ENCODE results near the gene CD79A.
"Not testable (repeated sequence)": the region's sequence is repeated elsewhere in the genome, so short reads cannot be mapped to it uniquely, and the experiment has no call there.

The CD79A gene

DNA sequence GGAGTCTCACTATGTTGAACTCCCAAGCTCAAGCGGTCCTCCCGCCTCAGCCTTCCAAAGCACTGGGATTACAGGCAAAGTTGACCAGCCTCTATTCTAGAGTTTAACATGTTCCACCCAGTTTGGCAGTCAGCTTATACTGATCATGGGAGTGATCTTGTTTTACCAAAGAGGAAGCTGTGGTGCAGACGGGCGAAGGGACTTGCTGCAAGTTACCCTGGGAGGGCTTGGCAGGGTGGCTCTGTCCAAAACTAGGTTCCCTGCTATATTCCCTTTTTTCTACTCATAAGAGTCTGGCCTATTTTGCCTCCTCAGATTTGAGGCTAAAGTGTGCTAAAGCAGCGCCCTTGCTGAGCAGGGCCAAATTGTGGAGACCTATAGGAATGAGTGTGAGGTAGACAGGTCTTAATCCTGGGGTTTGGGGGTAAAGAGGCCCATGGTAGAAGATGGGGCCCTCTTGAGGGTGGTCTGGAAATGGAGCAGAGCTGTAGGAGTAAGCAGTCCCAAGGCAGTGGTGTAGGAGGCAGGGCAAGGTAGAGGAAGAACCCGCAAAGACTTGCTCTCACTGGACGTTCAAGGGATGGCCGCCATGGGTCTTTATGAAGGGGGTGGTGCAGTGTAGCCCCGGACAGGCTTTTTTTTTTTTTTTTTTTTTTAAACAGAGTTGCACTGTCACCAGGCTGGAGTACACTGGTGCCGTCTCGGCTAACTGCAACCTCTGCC lies 13.7 kb upstream of the CD79A start:
- DNase-seq (ENCODE audit: low read depth), result no peak

GRCh38 chr19:41864374-41864773 lies 12.7 kb upstream of the CD79A start:
- DNase-seq (ENCODE audit: low read depth), result no peak

GRCh38 chr19:41866284-41866683 lies 10.8 kb upstream of the CD79A start:
- DNase-seq (ENCODE audit: low read depth), result no peak

GRCh38 chr19:41868120-41868988 lies 8.7 kb upstream of the CD79A start:
- no peak for DNase-seq (ENCODE audit: low read depth)

DNA sequence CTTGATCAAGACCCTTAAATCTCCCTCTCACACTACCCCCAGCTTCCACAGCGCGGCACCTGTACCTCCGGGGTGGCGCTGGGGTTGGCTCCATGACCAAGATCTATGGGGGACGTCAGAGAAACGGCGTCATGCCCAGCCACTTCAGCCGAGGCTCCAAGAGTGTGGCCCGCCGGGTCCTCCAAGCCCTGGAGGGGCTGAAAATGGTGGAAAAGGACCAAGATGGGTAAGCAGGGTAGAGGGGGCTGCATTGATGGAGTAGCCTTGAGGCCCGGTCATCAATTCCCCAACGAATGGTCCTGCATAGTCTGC lies 8.1 kb upstream of the CD79A start:
- no peak for DNase-seq (ENCODE audit: low read depth)

GRCh38 chr19:41869374-41869955 lies 7.6 kb upstream of the CD79A start:
- no peak for DNase-seq (ENCODE audit: low read depth)

GRCh38 chr19:41870401-41870873 lies 6.6 kb upstream of the CD79A start:
- no peak for DNase-seq (ENCODE audit: low read depth)

DNA sequence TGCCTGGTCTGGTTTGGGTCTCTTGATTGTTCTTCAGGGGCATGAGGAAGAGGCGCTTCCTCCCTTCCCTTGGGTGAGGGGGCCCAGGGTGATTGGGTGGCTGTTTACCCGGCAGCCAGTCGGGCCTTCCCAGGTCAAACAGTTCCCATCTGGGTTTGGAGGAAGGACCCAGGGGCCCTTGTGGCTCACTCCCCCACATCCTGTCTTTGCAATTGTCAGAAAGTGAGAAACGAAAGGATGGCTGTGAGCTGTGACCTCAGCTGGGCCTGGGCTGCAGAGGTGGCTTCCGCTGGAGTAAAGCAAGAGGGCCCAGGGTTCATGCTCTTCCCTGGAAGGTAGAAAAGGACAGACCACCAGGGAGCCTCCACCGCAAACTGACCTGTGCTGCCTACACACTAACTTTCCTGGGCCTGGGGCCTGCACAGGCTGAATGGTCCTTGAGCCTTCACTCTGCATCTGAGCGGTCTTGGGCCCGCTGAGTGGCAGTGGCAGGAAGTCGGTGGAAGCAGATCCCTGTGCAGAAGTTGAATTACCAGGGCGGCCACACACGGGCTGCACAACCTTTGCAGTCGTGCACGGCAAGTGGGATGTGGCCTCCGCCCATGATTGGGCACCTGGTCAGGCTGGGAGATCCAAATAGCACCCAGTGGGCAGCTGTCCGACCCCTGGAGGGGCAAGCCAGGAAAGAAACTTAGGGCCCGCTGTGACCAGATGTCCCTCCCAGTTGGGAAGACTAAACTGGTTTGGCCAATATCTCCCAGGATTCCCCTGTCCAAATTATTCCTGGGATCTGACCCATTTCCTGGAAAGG lies 5.3 kb upstream of the CD79A start:
- peak; percentile 69 for DNase-seq (ENCODE audit: low read depth)

DNA sequence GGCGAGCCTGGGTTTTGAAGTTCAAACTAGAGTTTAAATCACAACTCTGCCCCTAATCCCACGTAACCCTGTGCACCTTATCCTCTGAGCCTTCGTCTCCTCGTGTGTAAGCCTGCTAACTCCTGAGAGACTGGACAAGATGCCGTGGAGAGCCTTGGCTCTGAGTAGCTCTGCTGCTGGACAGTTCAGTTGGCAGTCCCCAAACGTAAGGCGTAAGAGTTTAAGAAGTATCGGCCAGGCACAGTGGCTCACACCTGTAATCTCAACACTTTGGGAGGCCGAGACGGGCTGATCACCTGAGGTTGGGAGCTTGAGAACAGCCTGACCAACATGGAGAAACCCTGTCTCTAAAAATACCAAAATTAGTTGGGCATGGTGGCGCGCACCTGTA lies 4.7 kb upstream of the CD79A start:
- DNase-seq (ENCODE audit: low read depth), result no peak

GRCh38 chr19:41872775-41873647 lies 4.1 kb upstream of the CD79A start:
- DNase-seq (ENCODE audit: low read depth), result peak; percentile 61

GRCh38 chr19:41875973-41876372 lies 1.1 kb upstream of the CD79A start:
- DNase-seq (ENCODE audit: low read depth), result not testable (repeated sequence)

GRCh38 chr19:41877916-41878905 lies 1.1 kb downstream of the CD79A start:
- DNase-seq (ENCODE audit: low read depth), result no peak

- DNase-seq (ENCODE audit: low read depth), result no peak
These were observed 2.0 kb downstream of the CD79A start for GRCh38 chr19:41879080-41879479.

DNA sequence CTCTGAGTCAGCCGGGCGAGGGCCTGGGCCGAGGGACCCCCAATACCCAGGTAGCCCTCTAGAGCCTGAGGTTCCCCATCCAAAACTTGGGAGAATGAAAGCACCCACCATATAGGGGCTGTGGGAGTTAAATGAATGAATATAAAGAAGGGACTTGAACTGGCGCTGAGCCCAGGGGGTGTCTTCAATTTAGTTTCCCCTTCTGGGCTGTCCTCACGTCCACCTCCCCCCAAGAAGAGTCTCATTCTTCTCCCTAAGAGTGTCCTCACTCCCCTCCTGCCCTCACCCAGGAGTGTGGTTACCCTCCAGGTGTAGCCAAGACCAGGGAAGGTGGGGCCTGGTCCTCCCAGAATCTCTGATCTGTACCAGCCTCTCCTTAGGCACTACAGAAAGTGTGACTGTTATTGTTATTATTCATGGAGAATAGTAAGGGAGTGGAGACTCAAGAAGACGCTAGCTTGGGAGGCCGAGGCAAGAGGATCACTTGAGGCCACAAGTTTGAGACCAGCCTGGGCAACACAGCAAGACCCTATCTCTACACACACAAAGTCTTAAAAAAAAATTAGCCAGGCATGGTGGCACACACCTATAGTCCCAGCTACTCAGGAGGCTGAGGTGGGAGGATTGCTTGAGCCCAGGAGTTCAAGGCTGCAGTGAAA lies 2.7 kb downstream of the CD79A start:
- no peak for DNase-seq (ENCODE audit: low read depth)

DNA sequence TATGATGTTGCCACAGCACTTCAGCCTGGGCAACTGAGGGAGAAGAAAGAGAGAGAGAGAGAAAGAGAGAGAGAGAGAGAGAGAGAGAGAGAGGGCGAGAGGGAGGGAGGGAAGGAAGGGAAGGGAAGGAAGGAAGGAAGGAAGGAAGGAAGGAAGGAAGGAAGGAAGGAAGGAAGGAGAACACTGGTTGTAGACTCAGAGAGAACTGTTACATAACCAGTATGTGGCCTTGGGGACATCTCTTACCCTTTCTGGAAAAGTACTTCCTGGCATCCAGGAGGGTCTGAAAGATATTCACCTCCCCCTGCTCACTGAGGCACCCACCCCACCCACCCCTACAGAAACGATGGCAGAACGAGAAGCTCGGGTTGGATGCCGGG lies 3.2 kb downstream of the CD79A start:
- no peak for DNase-seq (ENCODE audit: low read depth)

- DNase-seq (ENCODE audit: low read depth), result peak; percentile 58
These were observed 5.7 kb downstream of the CD79A start, which contains the start of gene ARHGEF1 for GRCh38 chr19:41882568-41883462. TSS of gene ARHGEF1 (plus strand) at chr19:41883184. CDS start at chr19:41888083, 4,899 bp downstream.

DNA sequence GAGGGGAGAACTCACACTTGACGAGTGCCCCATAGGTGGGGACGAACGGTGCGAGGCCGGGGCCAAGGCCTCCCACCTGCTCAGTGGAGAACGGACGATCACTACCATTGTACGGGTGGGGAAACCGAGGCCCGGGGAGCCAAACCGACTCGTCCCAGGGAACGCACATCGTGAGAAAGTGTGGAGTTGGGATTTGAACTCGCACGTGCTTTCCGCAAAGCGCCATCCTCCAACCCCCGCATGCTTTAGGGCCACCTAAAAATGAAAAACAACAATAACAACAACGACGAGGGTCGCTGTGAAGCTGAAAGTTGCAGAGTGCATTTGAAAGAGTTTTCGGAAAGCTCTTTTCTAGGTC lies 6.4 kb downstream of the CD79A start:
- DNase-seq (ENCODE audit: low read depth), result no peak

All from activated T-cell treated with anti-CD3 and anti-CD28 coated beads for 48 hours (primary cell).